HUES6 (cell line): Measurements from ENCODE around the gene EFCAB7.

ENCODE experiments used
- H3K27ac ChIP-seq: 2 replicates; pipeline ENCODE4 v1.7.0; 2013; ENCODE audit warnings: low read depth, mild to moderate bottlenecking, low read length, inconsistent platforms
- H3K27me3 ChIP-seq: 2 replicates; pipeline ENCODE4 v1.6.1; 2013; ENCODE audit warnings: low read length; ENCODE audit not compliant: control insufficient read depth, insufficient read depth
- H3K36me3 ChIP-seq: 2 replicates; pipeline ENCODE4 v1.6.1; 2013; ENCODE audit warnings: low read length; ENCODE audit not compliant: control insufficient read depth, insufficient read depth
- H3K4me1 ChIP-seq: 2 replicates; pipeline ENCODE4 v1.6.1; 2013; ENCODE audit warnings: low read length; ENCODE audit not compliant: control insufficient read depth, insufficient read depth
- H3K4me3 ChIP-seq: 2 replicates; pipeline ENCODE4 v1.5.1; 2013; ENCODE audit warnings: low read depth, low read length
- H3K9ac ChIP-seq: one replicate; pipeline ENCODE4 v1.6.1; 2013; ENCODE audit warnings: mild to moderate bottlenecking, low read length
- H3K9me3 ChIP-seq: 2 replicates; pipeline ENCODE4 v1.6.1; 2013; ENCODE audit warnings: low read depth, low read length; ENCODE audit not compliant: control insufficient read depth, insufficient read depth

Gene EFCAB7

GRCh38 chr1:63522891-63523728 is at the start of gene EFCAB7, which contains the start of gene ITGB3BP:
EFCAB7 (plus strand) TSS chr1:63523525; CDS start chr1:63525573, 2,048 bp downstream.
ITGB3BP (minus strand) TSS chr1:63523225; CDS start chr1:63523133, 92 bp downstream.
- peak within 1 kb of the TSS; percentile 86 for H3K27ac ChIP-seq
- peak within 1 kb of the TSS; percentile 98 for H3K4me3 ChIP-seq
- H3K27me3 ChIP-seq, result no peaks in the 10 kb centered on the region
- no peaks in the 10 kb centered on the region for H3K9me3 ChIP-seq
- no peaks in the 10 kb centered on the region for H3K36me3 ChIP-seq
- H3K9ac ChIP-seq, result peak within 1 kb of the TSS; percentile 91
- H3K4me1 ChIP-seq, result peaks cover 2% of the 10 kb centered on the region; the same call in 1 of the 2 replicates

GRCh38 chr1:63475761-63476160 is 47.6 kb upstream of the EFCAB7 start:
- Histone ChIP-seq H3K9me3 (peaks cover 13% of the 10 kb centered on the region), H3K4me3 (no peak overlapping the region), H3K27ac (no peak overlapping the region), H3K4me1 (no peaks in the 10 kb centered on the region), H3K36me3 (peaks cover 18% of the 10 kb centered on the region), H3K27me3 (no peaks in the 10 kb centered on the region), H3K9ac (no peak overlapping the region)

- Histone ChIP-seq H3K36me3 (peaks cover 15% of the 10 kb centered on the region), H3K9me3 (peaks cover 4% of the 10 kb centered on the region; the same call in 1 of the 2 replicates), H3K27me3 (no peaks in the 10 kb centered on the region), H3K4me3 (no peak overlapping the region), H3K4me1 (no peaks in the 10 kb centered on the region), H3K27ac (no peak overlapping the region), H3K9ac (no peak overlapping the region)
Observed at GRCh38 chr1:63480057-63480456, 43.3 kb upstream of the EFCAB7 start.

- Histone ChIP-seq H3K27ac (no peak overlapping the region), H3K4me1 (no peaks in the 10 kb centered on the region), H3K9me3 (no peaks in the 10 kb centered on the region), H3K36me3 (no peaks in the 10 kb centered on the region), H3K4me3 (no peak overlapping the region), H3K27me3 (no peaks in the 10 kb centered on the region), H3K9ac (no peak overlapping the region)
Observed at GRCh38 chr1:63486629-63487028, 36.7 kb upstream of the EFCAB7 start.

- Histone ChIP-seq H3K36me3 (no peaks in the 10 kb centered on the region), H3K27ac (no peak overlapping the region), H3K4me1 (no peaks in the 10 kb centered on the region), H3K9me3 (no peaks in the 10 kb centered on the region), H3K27me3 (no peaks in the 10 kb centered on the region), H3K4me3 (no peak overlapping the region), H3K9ac (no peak overlapping the region)
Observed at GRCh38 chr1:63487336-63488065, 35.8 kb upstream of the EFCAB7 start.

- no peak overlapping the region for H3K4me3 ChIP-seq
- H3K4me1 ChIP-seq, result no peaks in the 10 kb centered on the region
- H3K9ac ChIP-seq, result no peak overlapping the region
- H3K36me3 ChIP-seq, result no peaks in the 10 kb centered on the region; the same call in 1 of the 2 replicates
- no peaks in the 10 kb centered on the region for H3K27me3 ChIP-seq
- no peak overlapping the region for H3K27ac ChIP-seq
- H3K9me3 ChIP-seq, result no peaks in the 10 kb centered on the region
Observed at GRCh38 chr1:63497577-63497976, 25.7 kb upstream of the EFCAB7 start.

- no peaks in the 10 kb centered on the region; the same call in 1 of the 2 replicates for H3K36me3 ChIP-seq
- H3K9me3 ChIP-seq, result no peaks in the 10 kb centered on the region
- no peak overlapping the region for H3K4me3 ChIP-seq
- H3K9ac ChIP-seq, result no peak overlapping the region
- H3K27ac ChIP-seq, result no peak overlapping the region
- H3K27me3 ChIP-seq, result no peaks in the 10 kb centered on the region
- no peaks in the 10 kb centered on the region for H3K4me1 ChIP-seq
Observed at GRCh38 chr1:63498106-63498505, 25.2 kb upstream of the EFCAB7 start.

GRCh38 chr1:63501256-63501655 is 22.1 kb upstream of the EFCAB7 start:
- Histone ChIP-seq H3K27me3 (no peaks in the 10 kb centered on the region), H3K4me1 (no peaks in the 10 kb centered on the region), H3K9ac (no peak overlapping the region), H3K27ac (no peak overlapping the region), H3K36me3 (peaks cover under 1% of the 10 kb centered on the region; the same call in 1 of the 2 replicates), H3K4me3 (no peak overlapping the region), H3K9me3 (no peaks in the 10 kb centered on the region)

GRCh38 chr1:63506782-63507181 is 16.5 kb upstream of the EFCAB7 start:
- Histone ChIP-seq H3K4me1 (no peaks in the 10 kb centered on the region), H3K9ac (no peak overlapping the region), H3K27ac (no peak overlapping the region), H3K4me3 (no peak overlapping the region), H3K27me3 (no peaks in the 10 kb centered on the region), H3K36me3 (peaks cover 21% of the 10 kb centered on the region), H3K9me3 (no peaks in the 10 kb centered on the region)

GRCh38 chr1:63509718-63510117 is 13.6 kb upstream of the EFCAB7 start:
- Histone ChIP-seq H3K4me3 (no peak overlapping the region), H3K27me3 (no peaks in the 10 kb centered on the region), H3K27ac (no peak overlapping the region), H3K9me3 (no peaks in the 10 kb centered on the region), H3K4me1 (no peaks in the 10 kb centered on the region), H3K36me3 (peaks cover 21% of the 10 kb centered on the region), H3K9ac (no peak overlapping the region)

- no peaks in the 10 kb centered on the region for H3K4me1 ChIP-seq
- H3K27ac ChIP-seq, result no peak overlapping the region
- H3K36me3 ChIP-seq, result peaks cover 8% of the 10 kb centered on the region
Observed at GRCh38 chr1:63512584-63512983, 10.7 kb upstream of the EFCAB7 start.

More at GRCh38 chr1:63512584-63512983, 10.7 kb upstream of the EFCAB7 start:
- Histone ChIP-seq H3K9ac (no peak overlapping the region), H3K27me3 (no peaks in the 10 kb centered on the region), H3K9me3 (no peaks in the 10 kb centered on the region), H3K4me3 (no peak overlapping the region)
